Kidney epithelial cell (primary cell): ENCODE results near the gene CRYGN. TPM values are rescaled to one million over a fixed set of nuclear protein-coding genes. Genes with fewer than 3 reads are reported as not detected.

ENCODE experiments used
- DNase-seq: peaks from one replicate; pipeline ENCODE4 v3.0.0-alpha.2; 2010; ENCODE audit warnings: low read depth
- H3K27me3 ChIP-seq: 2 replicates; pipeline ENCODE4 v1.6.0; 2011; ENCODE audit warnings: low read length; ENCODE audit not compliant: control insufficient read depth, insufficient read depth
- H3K36me3 ChIP-seq: 2 replicates; pipeline ENCODE4 v1.5.1; 2011; ENCODE audit warnings: low read length; ENCODE audit not compliant: control insufficient read depth, insufficient read depth
- H3K4me3 ChIP-seq: 2 replicates; pipeline ENCODE4 v1.5.1; 2011; ENCODE audit warnings: low read depth, mild to moderate bottlenecking, control low read depth, low read length
- total RNA-seq: library from RNA; depleted of rRNA; stranded (reverse); fragments of >200 nt; gene quantifications from 2 replicates; pipeline ENCODE4 v1.2.3, GENCODE V29; 2015
- TF ChIP-seq, protein P1 (sequence below): IDR thresholded peaks from 2 replicates; pipeline ENCODE4 v1.5.1; 2011; ENCODE audit warnings: mild to moderate bottlenecking, moderate library complexity, low read length, control low read depth, inconsistent platforms; ENCODE audit not compliant: insufficient read depth, poor library complexity, severe bottlenecking

The CRYGN gene
- total RNA-seq, 1 donor from 2014 or later: 0.84 TPM

DNA sequence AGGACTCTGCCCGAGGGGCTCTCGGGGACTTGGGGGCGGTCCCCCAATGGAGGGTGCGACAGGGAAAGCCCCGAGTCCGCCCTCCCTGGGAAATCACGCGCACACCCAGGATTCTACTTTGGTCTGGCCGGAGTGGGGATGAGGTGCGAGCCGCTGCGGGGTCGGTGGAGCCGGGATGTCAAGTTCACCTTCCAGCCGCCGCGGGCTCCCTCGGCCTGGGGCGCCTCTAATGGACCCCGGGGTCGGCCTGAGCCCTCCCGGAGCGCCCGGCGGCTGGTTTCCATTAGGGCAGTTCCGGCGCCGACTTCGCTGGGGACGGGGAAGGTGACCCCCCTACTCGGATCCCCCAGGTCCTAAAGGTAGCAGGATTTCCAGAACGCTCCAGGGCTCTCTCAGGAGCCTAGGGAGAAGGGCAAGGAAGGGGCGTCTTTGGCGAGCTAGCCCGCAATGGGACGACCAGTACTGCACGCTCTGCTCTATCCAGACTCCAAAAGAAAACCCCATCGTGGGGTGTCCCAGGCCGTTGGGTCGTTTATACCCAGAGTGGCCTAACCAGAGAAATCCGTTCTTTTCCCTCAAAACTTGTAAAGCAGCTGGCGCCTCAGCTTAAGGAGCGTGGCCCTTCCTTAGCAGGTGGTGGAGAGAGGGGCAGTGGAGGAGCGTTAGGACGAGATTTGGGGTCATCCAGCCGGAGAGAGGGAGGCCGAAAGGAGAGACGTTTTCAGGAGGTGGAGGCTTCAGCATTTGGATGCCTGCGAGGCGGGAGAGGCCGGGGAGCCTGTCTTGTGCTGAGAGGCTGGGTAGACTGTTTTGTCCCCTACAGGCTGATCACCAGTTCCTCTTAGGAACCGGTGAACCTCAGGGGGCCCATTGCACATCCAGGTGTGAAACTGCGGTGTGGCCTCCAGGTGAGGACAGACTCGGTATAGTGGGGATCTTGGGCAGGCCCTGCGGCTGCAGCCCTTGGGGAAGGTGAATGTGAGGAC is 29.2 kb downstream of the CRYGN start:
- Histone ChIP-seq H3K27me3 (peaks cover 49% of the 10 kb centered on the region), H3K36me3 (no peaks in the 10 kb centered on the region), H3K4me3 (peak overlapping the region; percentile 52)
- TF ChIP-seq, protein P1, sequence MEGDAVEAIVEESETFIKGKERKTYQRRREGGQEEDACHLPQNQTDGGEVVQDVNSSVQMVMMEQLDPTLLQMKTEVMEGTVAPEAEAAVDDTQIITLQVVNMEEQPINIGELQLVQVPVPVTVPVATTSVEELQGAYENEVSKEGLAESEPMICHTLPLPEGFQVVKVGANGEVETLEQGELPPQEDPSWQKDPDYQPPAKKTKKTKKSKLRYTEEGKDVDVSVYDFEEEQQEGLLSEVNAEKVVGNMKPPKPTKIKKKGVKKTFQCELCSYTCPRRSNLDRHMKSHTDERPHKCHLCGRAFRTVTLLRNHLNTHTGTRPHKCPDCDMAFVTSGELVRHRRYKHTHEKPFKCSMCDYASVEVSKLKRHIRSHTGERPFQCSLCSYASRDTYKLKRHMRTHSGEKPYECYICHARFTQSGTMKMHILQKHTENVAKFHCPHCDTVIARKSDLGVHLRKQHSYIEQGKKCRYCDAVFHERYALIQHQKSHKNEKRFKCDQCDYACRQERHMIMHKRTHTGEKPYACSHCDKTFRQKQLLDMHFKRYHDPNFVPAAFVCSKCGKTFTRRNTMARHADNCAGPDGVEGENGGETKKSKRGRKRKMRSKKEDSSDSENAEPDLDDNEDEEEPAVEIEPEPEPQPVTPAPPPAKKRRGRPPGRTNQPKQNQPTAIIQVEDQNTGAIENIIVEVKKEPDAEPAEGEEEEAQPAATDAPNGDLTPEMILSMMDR: no peak
- no peak for DNase-seq

DNA sequence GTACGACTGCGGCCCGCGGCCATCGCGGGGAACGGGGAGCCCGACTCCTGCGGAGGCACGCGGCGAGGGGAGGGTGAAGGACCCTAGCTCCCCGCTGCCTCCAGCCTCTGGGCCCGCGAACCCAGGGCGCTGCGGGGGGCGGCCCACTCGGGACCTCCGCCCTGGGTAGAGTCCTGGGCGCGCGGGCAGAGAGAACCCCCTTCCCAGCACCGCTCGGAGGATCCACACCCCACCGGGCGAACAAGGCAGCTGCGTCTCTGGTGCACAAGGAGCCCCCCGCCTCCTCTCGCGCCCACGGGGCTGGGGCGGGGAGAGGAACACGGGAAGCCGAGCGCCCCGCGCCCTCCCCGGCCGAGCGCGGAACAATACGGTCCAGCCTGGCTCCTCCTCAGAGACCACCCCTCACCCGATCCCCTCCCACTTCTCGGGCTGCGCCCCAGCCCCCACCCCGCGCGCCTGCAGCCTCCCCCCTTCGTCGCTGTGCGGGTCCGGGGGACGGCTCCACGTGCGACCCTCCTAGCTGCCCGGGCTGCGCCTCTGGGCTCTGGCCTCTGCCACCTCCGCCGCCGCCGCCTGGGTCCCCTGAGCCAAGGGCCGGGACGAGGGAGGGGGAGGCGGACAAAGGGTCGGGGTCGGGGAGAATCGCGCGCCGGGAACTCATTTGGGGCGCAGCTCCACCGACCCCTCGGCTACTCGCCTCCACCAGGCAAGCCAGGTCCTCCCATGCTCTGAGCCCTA is 30.1 kb downstream of the CRYGN start, which contains the start of gene WDR86:
Gene WDR86, minus strand, starts transcription at position 372 of the 738 bp plus-strand sequence. CDS start 449 bp downstream, outside the sequence.
- Histone ChIP-seq H3K27me3 (peaks cover 46% of the 10 kb centered on the region), H3K36me3 (no peaks in the 10 kb centered on the region), H3K4me3 (peak within 1 kb of the TSS; percentile 52)
- no peak for DNase-seq
- TF ChIP-seq, protein P1: no peak

DNA sequence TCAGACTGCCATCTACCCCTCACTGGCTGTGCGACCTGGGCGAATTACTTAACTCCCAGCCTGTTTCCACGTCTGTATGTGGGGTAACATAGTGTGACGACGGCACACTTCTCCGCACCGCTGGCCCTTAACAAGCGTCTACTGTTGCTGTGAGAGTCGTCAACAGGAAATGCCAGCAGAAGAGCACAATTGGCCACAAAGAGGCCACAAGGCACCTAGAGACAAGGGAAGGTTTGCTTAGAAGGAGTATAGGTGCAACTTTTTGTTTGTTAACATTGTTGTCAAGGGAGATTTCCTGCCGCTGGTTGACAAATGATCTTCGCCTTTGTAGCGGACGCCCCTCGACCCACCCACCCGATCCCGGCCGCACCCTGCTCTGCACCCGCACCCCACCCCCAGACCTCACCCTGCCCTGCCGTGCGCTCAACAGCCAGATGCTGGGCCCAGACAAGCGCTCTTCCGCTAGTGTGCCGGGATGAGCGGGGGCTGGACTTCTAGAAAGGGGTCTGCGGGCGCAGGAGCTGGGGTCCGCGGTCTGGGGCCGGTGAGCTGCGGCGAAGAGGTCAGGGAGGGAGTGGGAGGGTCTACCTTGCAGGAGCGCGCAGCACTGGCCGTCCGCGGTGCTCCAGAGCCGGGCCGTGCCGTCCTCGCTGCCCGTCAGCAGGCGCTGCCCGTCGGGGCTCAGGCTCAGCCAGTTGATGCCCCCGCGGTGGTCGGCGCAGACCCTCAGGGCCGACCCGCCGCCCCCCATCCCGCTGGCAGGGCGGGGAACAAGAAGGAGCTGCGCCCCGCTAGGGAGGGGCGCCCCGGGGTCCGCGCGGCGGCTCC is 30.9 kb downstream of the CRYGN start:
- no peak for DNase-seq
- peaks cover 46% of the 10 kb centered on the region for H3K27me3 ChIP-seq
- no peaks in the 10 kb centered on the region for H3K36me3 ChIP-seq
- TF ChIP-seq, protein P1: no peak
- H3K4me3 ChIP-seq: peak overlapping the region; percentile 52

DNA sequence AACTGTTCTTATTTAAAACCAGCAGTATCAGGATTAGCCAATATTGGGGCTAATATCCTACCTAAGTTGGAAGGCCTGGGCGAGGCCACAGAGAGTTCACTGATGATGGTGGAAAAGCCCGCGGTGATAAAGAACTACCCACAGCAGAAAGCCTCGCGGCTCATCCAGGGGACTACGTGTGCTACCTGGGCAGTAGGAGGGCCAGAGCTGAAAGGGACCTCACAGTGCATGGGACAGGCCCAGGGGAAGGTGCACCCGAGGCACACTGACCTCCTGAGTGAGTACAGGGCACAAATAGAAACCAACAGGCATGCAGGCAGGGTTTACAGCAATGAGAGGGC is 31.5 kb downstream of the CRYGN start:
- Histone ChIP-seq H3K27me3 (peaks cover 46% of the 10 kb centered on the region), H3K4me3 (no peak overlapping the region), H3K36me3 (no peaks in the 10 kb centered on the region)
- TF ChIP-seq, protein P1: no peak
- DNase-seq: no peak

GRCh38 chr7:151406886-151407583 is 32.9 kb downstream of the CRYGN start:
- TF ChIP-seq, protein P1: no peak
- H3K36me3 ChIP-seq: no peaks in the 10 kb centered on the region
- H3K27me3 ChIP-seq: peaks cover 40% of the 10 kb centered on the region
- H3K4me3 ChIP-seq: no peak overlapping the region
- no peak for DNase-seq
